GM04504 (cell line): ENCODE results near the gene PPP1R16B.
"Not testable (repeated sequence)": the region's sequence is repeated elsewhere in the genome, so short reads cannot be mapped to it uniquely, and the experiment has no call there.

ENCODE experiments used
- DNase-seq: peaks from one replicate; pipeline ENCODE4 v3.0.0-alpha.2; 2012; ENCODE audit warnings: low read depth

PPP1R16B gene

DNA sequence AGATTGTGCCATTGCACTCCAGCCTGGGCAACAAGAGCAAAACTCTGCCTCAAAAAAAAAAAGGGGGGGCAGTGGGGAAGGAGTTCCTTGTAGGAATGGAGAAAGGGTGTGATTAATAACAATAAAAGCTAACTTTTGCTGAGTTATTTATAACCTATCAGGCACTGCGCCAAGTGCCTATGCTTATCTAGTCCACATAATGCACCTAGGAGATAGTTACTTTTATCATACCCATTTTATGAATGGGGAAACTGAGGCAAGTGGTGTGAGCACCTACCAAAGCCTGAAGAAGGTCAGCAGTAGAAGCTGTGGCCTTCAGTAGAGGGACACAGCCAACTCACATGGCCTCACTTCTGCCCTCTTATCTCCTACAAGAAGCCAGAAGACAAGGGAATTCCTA is 13.6 kb upstream of the PPP1R16B start:
- no peak for DNase-seq

DNA sequence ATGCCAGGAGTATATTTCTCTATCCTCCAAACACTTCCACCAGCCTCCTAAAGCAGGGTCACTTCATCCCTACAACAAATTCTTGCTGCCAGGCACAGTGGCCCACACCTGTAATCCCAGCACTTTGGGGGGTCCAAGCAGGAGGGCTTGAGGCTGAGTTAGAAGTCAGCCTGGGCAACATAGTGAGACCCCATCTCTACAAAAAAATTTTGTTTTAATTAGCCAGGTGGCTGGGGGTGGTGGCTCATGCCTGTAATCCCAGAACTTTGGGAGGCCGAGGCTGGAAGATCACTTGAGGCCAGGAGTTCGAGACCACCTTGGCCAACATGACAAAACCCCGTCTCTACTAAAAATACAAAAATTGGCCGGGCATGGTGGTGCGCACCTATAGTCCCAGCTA is 11.4 kb upstream of the PPP1R16B start:
- not testable (repeated sequence) for DNase-seq

DNA sequence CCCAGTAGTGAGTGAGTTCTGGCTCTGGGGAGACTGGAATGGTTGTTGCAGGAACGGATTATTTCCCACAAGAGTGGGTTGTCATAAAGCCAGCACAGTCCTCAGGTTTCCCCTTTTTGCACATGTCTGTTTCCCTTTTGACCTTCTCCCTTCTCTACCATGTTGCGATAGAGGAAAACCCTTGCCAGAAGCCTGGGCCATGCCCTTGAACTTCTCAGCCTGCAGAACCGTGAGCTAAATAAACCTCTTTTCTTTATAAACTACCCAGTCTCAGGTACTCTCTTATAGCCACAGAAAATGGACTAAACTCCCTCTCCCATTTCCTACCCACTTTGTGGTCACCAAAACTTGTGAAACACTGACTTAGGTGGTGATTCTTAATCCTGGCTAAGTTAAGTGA is 7.2 kb upstream of the PPP1R16B start:
- no peak for DNase-seq

DNA sequence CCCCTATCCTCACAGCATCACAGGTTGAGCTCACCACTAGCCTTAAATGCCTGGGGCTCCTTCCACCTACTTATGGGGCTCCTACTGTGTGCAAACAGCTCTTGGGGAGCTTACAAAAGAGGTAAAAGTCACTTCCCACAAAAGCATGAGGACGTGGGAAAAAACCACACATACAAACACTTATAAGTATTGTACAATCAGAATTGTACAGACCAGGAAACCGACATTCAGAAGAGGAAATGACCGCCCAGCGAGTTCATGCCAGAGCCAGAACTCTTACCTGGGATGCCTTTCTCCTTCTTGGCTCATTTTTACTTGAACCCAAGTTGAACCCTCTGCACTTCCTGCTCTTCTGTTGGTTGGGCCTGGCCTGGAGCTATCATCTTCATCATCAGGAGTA is 6.3 kb upstream of the PPP1R16B start:
- no peak for DNase-seq

DNA sequence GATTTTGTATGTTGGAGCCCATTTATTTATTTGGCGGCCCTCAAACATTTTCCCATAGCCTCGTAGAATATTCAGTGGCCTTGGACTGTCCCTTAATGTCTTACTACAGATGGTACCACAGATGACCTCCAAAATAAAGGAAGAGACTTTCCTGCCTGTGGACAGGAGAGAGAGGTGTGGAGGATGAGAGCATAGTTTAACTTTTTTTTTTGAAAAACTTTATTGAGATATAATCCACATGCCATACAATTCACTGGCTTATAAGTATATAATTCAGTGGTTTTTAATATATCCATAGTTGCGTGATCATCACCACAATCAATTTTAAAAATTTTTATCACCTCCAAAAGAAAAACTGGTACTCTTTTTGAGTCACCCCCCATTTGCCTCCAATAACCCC is 4.6 kb upstream of the PPP1R16B start:
- DNase-seq, result no peak

DNA sequence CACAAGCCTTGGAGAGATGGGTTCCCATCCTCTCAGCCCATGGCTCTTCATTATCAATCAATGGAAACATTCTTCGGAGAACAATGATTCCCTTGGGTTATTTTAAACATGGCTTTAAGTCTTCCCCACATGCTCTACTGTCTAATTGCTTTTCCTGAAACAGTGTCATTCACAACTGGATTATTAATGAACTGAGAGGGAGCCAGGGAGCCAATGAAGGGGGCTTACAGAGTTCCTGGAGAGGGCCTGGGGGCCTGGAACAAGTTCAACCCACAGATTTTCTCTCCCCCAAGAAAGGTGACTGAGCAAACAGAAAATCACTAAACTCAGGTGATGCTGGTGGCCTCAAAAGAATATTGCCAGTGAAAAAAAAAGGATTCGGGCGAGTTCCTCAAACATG is 1.3 kb upstream of the PPP1R16B start:
- DNase-seq, result no peak

DNA sequence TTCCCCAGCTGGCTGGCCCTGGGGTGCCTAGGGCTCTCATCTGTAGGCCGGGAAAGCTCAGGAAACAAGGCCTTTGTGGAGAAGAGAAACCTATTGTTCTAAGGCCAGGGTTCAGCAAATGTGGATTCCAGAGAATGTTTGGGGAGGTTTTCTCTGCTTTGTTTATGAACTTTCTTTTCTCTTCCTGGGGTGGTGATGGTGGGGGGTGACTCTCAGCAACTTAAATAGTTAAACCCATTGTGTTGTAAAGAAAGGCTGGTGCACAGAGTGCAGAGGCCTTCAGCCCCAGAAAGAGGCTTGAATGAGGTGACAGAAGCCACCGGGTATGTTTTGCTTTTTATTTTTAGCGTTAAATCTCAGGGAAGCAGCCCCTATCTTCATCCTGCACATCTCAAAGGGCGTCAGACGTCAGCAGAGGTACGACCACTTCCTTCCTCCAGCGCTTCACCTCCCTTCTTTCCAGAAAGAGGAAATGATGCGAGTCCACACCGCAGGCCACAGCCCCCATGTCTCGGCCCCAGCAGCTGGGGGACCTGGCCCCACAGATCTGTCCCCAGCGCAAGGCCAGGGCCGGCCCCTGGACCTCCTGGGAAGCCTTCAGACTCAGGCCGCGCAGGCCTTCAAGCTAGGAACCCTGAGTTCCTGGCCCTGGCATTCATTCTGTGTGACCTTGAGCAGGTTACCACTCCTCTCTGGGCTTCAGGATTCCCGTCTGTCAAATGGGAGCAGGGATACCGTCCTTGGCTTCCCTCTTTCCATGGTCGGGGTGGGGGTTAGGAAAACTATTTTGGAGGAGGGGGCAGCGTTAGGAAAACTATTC is 605 bp upstream of the PPP1R16B start:
- no peak for DNase-seq

DNA sequence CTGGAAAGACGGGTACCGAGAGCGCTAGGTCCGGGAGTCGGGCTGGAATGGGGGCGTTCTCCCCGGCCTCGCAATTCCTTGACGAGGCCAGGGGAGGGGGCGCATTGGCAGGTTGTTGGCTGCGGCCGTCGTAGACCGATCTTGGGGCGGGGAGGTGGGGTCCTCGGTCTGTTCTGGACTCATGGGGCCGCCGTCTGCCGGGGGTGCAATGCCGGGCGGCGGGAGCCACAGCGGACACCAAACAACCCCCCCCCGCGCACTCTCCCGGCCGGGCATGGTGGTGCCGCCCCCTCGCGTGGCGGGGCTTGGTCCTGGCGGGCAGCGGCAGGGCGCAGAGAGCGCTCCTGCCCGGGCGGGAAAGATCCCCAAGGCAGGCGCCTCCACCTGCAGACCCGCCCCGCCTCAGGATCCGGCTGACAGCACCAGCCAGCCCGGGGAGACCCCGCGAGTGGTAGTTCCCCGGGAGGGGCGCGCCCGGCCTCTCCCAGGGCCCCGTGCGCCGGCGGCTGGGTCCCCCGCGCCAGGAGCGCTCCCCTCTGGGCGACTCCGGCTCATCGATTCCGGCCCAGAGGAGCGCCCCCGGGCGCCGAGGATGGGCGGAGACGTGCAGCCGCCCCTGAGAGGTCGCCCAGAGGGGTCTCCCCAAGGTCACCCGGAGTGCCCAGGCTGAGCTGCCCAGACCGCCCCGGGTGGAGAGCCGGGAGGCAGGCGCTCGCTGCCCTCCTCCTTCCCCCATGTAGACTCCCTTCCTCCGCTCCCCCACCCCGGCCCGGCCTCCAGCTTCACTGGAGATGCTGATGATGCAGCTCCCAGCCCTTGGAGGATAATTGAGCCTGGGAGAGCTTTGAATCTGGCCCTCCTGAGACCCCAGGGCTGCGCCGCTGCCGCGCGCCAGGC is 709 bp downstream of the PPP1R16B start:
- DNase-seq, result no peak

DNA sequence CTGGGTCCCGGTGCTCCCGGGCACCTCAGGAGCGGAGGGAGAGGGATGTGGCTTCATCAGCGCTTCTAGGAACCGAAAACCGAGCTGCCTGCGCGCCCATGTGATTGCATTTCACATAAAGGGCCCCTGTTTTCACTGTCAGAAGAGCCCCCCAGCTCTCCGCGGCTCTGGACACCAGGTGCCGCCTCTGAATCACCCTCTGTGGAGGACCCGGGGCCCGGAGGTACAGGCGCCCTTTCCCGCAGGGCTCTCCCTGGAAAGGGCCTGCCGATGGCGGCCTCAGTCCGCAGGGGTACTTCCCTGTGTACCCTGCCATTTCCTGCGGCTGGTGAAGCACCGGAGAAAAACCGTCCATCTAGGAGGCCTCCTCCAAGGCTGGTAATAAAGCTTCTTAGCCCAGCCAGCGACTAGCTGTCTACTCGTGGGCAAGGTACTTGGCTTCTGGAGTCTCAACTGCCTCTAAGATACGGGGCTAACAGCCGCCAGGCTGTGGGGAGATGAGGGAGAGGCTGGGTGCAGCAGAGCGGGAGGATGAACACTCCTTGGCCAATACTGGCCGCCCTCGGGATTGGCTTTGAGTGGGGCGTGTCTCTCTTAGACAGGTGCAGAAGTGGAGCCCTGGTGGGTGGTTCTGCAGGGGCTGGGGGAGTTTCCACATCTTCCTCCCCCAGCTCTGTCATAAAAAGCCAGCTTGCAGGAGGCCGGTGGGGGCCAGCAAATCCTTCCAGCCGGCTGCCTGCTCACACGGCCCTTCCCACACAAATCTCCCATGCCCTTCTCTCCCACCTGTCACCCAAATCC is 1.6 kb downstream of the PPP1R16B start:
- DNase-seq, result no peak

DNA sequence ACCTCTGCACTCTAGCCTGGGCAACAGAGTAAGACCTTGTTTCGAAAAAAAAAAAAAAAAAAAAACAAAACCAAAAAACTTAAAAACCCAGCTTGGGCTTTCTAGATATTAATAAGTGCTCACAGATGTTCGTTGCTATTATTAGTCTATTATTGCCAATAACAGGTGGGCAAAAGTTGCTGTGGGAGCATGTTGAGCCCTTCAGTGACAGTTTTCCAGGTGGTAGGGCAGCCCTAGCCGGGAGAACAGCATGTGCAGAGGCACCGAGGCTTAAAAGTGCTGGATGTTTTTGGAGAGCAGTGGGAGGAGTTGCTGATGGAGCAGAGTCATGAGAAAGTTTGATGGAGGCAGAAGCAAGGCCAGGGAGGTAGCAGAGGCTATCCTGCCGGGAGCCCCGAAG is 4.4 kb downstream of the PPP1R16B start:
- no peak for DNase-seq

DNA sequence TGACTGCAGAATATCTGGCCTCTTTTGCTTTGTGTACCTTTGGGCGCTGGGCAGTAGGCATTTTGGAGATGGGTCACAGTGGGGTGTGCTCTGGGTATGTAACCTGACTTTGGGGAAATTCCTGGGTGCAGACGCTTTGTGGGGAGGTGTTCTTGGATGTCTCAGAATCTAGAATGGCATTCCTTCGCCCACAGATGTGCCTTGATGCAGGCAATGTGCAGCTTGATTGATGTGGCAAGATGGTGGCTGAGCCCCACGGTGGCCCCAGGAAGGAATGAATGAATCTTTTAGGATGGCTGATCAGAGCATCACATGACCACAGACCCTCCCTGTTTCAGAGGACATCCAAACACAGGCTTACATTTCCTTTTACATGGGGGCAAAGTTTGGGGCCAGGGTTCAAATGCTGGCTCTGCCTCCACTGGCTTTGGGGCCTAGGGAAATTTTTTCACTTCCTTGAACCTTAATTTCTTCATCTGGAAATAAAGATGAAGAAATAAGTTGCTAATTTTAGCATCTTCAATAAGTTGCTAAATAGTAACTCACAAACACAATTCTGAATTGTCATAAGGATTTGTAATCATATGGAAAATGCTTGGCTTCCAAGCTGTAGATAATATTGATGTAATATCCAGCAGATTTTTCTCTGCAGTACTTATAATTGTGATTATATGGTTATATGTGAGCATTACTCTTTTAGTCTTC is 5.6 kb downstream of the PPP1R16B start:
- no peak for DNase-seq

DNA sequence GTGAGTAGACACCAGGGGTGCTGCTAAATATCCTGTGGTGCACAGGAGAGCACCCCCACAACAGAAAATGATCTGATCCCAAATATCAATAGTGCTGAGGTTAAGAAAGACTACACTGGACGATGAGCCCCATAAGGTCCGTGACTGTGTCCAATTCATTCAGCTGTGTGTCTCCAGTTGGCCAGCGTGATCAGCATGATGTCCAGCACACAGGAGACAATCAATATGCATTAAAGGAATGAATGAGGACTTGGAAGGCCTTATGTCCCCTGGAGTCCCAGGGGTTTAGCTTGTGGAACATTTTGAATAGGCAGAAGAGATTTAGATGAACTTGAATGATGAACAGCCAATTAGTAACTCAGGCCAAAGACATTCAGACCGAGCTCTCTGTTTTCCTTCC is 6.3 kb downstream of the PPP1R16B start:
- DNase-seq, result no peak

DNA sequence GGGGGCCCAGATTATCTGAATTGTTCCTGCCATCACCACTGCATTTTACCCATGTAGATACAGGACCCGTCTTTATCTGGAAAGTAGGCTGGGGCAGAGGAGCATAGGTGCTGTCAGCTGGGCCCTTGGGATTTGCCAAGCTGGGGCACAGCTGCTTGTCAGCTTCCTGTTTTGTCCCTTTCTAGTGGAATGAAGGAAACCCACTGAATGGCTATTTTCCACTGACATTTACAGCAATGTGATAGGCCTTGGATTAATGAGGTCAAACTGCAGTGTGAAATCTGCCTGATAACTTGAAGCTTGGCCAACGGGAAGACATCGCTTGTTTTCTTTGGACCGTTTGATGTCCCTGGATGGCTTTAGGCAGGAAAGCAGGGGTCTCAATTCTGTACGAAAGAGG is 6.7 kb downstream of the PPP1R16B start:
- no peak for DNase-seq

DNA sequence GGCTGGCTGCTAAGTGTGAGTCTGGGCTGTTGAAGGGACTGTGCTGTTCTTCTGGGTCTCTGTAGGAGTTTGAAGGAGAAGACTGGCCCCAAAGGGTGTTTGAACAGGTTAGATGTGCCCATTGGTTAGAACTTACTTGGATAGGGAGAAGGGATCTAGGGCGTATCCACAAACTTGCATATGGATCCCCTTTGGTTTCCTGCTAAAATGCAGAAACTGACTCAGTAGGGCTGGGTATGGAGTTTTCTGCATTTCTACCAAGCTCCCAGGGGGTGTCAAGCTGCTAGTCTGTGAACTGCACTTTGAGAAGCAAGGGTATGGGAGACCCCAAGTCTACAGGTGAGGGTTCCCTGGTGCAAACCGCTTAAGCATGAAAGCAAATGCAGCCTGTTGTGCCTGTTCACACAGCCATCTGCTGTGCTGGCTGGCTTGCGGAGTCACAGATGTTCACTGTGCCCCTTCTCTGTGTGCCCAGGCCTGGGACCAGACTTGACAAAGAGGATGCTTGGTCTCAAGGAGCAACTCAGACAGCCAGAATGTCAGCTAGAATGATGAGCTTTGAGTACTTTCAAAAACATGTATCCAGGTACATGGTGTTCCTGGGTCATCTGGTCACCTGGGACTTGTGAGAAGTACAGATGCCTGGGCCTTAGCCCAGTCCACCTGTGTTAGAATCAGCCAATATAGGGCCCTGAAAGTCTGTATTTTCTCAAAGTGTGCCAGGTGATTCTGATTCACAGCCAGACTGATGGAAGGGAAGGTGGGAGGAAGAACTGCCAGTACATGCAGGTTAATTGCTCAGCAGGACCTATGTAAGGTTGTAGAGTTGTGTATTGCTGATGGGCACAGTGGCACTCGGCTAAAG is 7.4 kb downstream of the PPP1R16B start:
- DNase-seq, result no peak

DNA sequence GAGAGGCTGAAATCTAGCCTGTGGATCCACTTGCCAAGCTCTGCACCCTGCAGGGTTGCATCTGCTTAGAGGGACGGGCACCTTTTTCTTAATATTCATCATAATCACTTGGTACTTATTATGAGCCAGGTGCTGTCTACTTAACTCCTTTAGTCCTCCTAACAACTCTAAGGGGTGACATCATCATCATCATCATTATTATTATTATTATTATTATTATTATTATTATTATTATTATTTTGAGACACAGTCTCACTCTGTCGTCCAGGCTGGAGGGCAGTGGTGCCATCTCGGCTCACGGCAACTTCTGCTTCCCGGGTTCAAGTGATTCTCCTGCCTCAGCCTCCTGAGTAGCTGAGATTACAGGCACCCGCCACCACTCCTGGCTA is 8.1 kb downstream of the PPP1R16B start:
- not testable (repeated sequence) for DNase-seq

DNA sequence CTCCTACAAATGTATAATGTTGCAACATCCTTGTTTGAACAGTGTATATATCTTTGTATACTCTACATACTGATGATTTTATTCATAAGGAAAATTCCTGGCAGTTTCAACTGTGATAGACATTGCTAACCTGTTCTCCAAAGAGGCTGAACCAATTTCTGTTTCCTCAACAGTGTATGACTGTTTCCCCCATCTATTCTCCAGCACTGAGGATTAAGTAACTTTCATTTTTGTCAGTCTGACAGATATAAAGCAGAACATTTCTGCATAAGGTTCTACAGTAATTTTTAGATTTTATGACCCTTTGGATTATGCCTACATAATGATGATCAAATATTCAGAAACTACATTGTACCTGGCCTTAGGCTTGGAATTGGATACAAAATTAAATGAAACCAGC is 9.9 kb downstream of the PPP1R16B start:
- DNase-seq, result no peak

DNA sequence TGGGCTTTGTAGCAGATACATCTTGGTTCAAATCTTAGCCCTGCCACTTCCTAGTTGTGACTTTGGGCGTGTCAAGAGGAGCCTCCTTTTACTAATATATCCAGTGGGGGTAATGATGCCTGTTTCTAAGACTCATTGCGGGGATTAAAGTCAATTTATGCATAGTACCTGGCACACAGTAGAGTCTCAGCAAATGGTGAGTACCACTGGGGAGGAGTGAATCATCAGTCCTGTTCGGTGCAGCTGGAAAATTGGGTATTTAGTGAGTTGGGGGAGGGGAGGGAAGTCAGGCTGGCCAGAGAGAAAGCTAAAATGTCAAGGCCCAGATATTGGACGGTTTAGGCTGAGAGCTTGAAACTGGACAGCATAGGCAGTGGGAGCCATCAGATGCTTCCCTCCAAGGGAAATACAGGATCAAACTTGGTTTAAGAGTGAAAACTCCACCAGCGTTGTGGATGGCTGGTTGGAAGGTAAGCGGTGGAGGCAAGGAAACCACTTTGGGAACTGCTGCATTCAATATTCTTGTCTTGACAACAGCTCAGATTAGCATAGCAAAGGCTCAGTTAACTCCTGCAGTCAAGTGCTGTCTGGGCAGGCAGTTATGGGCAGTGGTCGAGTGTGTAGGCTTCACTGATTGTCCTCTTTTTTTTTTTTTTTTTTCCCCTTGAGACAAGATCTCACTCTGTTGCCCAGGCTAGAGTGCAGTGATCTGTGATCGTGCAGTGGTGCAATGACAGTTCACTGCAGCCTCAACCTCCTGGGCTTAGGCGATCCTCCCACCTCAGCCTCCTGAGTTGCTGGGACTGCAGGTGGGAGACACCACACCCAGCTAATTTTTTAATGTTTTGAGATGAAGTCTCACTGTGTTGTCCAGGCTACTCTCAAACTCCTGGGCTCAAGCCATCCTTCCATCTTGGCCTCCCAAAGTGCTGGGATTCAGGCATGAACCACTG is 12.9 kb downstream of the PPP1R16B start:
- DNase-seq, result no peak

DNA sequence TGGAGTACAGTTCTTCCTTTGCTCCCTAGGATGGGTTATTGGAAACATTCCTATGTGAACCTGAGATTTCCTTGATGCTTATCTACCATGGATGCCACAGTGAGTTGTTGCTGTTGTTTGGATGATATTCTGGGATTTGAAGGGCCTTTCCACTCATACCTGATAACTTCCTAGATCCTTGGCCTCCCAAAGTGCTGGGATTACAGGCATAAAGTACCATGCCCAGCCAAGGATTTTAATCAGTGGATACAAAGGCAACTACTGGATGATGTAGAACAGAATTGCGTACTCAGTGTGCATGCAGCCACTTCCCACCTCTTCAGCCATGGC is 20.0 kb downstream of the PPP1R16B start:
- no peak for DNase-seq

DNA sequence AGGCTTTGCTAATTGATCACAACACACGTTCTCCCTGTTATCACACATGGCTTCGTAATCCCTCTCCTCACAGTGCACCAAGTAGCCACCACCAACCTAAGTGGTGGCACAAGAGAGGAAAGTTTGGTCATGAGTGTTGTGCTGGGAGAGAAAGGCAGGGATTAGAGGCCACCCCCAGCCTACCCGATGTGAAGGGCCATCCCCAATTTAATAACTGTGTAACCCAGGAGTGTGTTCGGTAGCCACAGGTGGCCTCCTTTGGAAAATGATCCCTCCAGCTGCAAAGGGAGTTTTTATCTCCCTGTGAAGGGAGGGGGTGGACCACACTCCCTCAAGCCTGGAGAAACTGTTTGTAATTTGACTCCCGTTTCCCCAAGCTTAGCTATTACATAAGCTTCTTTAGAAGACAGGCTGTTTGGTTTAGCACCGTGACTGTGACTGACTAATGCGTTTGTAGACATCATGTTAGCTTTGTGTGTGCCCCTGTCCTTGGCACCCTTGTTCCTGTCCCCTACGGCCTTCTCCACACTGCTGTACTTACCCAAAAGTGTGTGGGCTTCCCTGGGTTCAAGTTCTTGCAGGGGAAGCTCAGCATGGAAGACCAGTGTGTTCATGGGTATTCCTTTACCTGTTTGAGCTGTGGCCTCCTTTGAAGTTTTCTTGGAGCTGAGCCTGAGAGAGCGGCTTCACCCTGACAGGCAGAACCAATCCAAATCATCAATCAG is 20.6 kb downstream of the PPP1R16B start:
- DNase-seq, result peak; percentile 10
